MM.1S (cell line): ENCODE measurements around the gene KRTAP2-4.
"Not testable (repeated sequence)": the region's sequence is repeated elsewhere in the genome, so short reads cannot be mapped to it uniquely, and the experiment has no call there.

ENCODE experiments used
- DNase-seq: peaks from one replicate; pipeline ENCODE4 v3.0.0-alpha.2; 2015
- H2AFZ ChIP-seq: fragments of 300-600 bp; sonication (generic); 2 replicates; pipeline ENCODE4 v1.6.0; 2016; ENCODE audit warnings: antibody characterized with exemption, low read length
- H3F3A ChIP-seq: fragments of 300-600 bp; sonication (generic); 2 replicates; pipeline ENCODE4 v1.6.1; 2016; ENCODE audit warnings: mild to moderate bottlenecking, antibody characterized with exemption, low read length, moderate library complexity, mixed read lengths; ENCODE audit not compliant: insufficient read depth
- H3K27ac ChIP-seq: fragments of 300-600 bp; sonication (generic); 2 replicates; pipeline ENCODE4 v1.5.1; 2016; ENCODE audit warnings: mild to moderate bottlenecking, low read length
- H3K27me3 ChIP-seq: fragments of 300-600 bp; sonication (generic); replicated peaks from 2 replicates; pipeline ENCODE4 v1.6.0; 2016; ENCODE audit warnings: low read length; ENCODE audit not compliant: insufficient read depth
- H3K36me3 ChIP-seq: fragments of 300-600 bp; sonication (generic); replicated peaks from 2 replicates; pipeline ENCODE4 v1.6.1; 2016; ENCODE audit warnings: mild to moderate bottlenecking, low read length, mixed read lengths; ENCODE audit not compliant: insufficient read depth
- H3K4me1 ChIP-seq: fragments of 300-600 bp; sonication (generic); 2 replicates; pipeline ENCODE4 v1.6.1; 2016; ENCODE audit warnings: low read length, mixed read lengths
- H3K4me2 ChIP-seq: fragments of 300-600 bp; sonication (generic); 2 replicates; pipeline ENCODE4 v1.6.0; 2016; ENCODE audit warnings: low read depth, low read length
- H3K4me3 ChIP-seq: fragments of 300-600 bp; sonication (generic); 2 replicates; pipeline ENCODE4 v1.5.1; 2016; ENCODE audit warnings: low read length, mixed read lengths
- H3K79me2 ChIP-seq: fragments of 300-600 bp; sonication (generic); 2 replicates; pipeline ENCODE4 v1.6.1; 2016; ENCODE audit warnings: mixed run types, low read length, mixed read lengths
- H3K9ac ChIP-seq: fragments of 300-600 bp; sonication (generic); 2 replicates; pipeline ENCODE4 v1.6.1; 2016; ENCODE audit warnings: low read length, mixed read lengths
- H3K9me2 ChIP-seq: fragments of 300-600 bp; sonication (generic); replicated peaks from 2 replicates; pipeline ENCODE4 v1.6.1; 2016; ENCODE audit warnings: mild to moderate bottlenecking, low read length, mixed read lengths; ENCODE audit not compliant: insufficient read depth
- H3K9me3 ChIP-seq: fragments of 300-600 bp; sonication (generic); replicated peaks from 2 replicates; pipeline ENCODE4 v1.6.1; 2016; ENCODE audit warnings: mild to moderate bottlenecking, low read length, mixed read lengths; ENCODE audit not compliant: insufficient read depth
- H4K20me1 ChIP-seq: fragments of 300-600 bp; sonication (generic); 2 replicates; pipeline ENCODE4 v1.6.1; 2016; ENCODE audit warnings: mild to moderate bottlenecking, low read length, moderate library complexity, mixed read lengths; ENCODE audit not compliant: insufficient read depth
- EZH2 ChIP-seq: fragments of 300-600 bp; sonication (generic); optimal IDR thresholded peaks from 2 replicates; pipeline ENCODE3; 2017; ENCODE audit warnings: low read depth, mild to moderate bottlenecking, antibody characterized with exemption, low read length, mixed read lengths
- EZH2phosphoT487 ChIP-seq: fragments of 300-600 bp; sonication (generic); IDR thresholded peaks from 2 replicates; pipeline ENCODE4 v1.6.1; 2018; ENCODE audit warnings: antibody characterized with exemption, low read length
- TF ChIP-seq, protein P1 (sequence below): fragments of 300-600 bp; sonication (generic); IDR thresholded peaks from 2 replicates; pipeline ENCODE4 v1.5.1; 2016; ENCODE audit warnings: antibody characterized with exemption, low read length, mixed read lengths

KRTAP2-4 gene

DNA sequence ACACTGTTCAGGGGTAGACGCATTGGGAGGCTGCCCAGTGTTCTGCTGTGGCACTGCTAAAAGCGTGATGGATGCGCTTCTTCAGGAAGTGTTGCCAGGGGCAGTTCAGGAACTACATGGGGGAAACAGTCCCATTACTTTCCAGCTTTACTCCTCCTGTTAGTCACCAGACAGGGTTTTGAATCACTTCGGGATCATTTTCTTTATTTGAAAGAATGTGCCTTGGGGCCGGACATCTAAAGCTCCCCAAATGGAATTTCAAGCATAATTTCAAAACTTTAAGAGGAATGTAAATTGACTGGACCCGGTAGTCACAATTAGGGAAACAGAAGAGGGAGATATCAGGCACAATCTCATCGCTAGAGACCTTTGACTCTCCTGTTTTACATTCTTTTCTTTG lies 17.2 kb downstream of the KRTAP2-4 start:
- H3F3A ChIP-seq: no peaks in the 10 kb centered on the region
- H3K9me2 ChIP-seq: no peaks in the 10 kb centered on the region
- H3K27ac ChIP-seq: no peak overlapping the region
- H3K9me3 ChIP-seq: no peaks in the 10 kb centered on the region
- H3K27me3 ChIP-seq: no peaks in the 10 kb centered on the region
- no peak overlapping the region for H2AFZ ChIP-seq
- H3K4me2 ChIP-seq: no peak overlapping the region
- no peaks in the 10 kb centered on the region for H3K79me2 ChIP-seq
- no peak overlapping the region for H3K9ac ChIP-seq
- no peak overlapping the region for H3K4me3 ChIP-seq
- no peaks in the 10 kb centered on the region for H4K20me1 ChIP-seq
- H3K36me3 ChIP-seq: no peaks in the 10 kb centered on the region
- no peak for DNase-seq
- no peak for TF ChIP-seq EZH2
- TF ChIP-seq, protein P1, sequence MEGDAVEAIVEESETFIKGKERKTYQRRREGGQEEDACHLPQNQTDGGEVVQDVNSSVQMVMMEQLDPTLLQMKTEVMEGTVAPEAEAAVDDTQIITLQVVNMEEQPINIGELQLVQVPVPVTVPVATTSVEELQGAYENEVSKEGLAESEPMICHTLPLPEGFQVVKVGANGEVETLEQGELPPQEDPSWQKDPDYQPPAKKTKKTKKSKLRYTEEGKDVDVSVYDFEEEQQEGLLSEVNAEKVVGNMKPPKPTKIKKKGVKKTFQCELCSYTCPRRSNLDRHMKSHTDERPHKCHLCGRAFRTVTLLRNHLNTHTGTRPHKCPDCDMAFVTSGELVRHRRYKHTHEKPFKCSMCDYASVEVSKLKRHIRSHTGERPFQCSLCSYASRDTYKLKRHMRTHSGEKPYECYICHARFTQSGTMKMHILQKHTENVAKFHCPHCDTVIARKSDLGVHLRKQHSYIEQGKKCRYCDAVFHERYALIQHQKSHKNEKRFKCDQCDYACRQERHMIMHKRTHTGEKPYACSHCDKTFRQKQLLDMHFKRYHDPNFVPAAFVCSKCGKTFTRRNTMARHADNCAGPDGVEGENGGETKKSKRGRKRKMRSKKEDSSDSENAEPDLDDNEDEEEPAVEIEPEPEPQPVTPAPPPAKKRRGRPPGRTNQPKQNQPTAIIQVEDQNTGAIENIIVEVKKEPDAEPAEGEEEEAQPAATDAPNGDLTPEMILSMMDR: no peak
- no peak for TF ChIP-seq EZH2phosphoT487
- H3K4me1 ChIP-seq: no peaks in the 10 kb centered on the region

DNA sequence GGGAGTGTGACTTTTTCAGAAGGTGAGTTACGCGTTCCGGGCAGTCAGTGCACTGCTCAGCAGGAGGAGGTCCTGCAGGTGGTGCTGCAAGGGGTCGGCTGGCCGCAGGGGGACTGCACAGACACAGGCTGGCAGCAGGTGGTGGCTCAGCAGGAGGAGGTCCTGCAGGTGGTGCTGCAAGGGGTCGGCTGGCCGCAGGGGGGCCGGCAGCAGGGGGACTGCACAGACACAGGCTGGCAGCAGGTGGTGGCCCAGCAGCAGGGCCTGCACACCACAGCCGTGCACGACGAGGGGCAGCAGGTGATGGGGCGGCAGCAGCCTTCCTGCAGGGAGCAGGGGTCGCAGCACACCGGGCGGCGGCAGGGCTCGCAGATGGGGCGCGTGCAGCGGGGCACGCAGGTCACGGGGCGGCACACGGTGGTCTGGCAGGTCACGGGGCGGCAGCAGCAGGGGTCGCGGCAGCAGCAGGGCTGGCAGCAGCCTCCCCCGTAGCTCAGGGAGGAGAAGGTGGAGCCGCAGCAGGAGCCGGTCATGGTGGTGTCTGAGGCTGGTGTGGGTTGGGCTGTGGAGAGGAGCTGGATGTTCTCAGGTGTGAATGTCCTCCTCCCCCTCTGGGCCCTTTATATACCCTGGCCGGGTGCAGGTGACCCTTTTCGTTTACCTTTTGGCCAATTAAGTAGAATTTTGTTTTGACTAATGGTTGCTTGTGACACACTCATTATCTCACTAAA lies 18.8 kb downstream of the KRTAP2-4 start, which contains the start of gene KRTAP2-1:
Gene KRTAP2-1 (minus strand): TSS at position 582 of the 731 bp plus-strand sequence. CDS start 49 bp downstream, at position 533.
- not testable (repeated sequence) for H3K36me3 ChIP-seq, H3K4me1 ChIP-seq, H3K27ac ChIP-seq, H3K4me2 ChIP-seq, DNase-seq, H3F3A ChIP-seq, H4K20me1 ChIP-seq, H3K9ac ChIP-seq, H3K79me2 ChIP-seq, H3K9me2 ChIP-seq, H3K4me3 ChIP-seq, H3K9me3 ChIP-seq, H2AFZ ChIP-seq, H3K27me3 ChIP-seq

DNA sequence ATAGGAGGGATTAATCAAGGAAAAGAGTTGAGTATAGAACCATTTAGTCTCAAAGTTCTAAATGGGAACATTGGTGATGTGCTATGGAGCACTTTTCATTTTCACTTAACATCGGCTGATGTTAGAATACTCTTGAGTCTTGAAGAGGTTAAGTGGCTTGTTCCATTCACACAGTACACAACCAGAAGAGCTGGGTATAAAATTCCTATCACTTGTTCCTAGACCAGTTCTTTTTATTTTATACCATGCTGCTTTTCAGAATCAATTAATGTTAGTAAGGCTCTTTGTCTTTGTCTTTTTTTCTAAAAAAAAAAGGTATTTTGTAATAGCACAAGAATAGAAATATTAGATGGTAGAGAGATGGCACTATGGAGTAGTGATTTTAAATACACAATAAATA lies 22.7 kb downstream of the KRTAP2-4 start:
- H3K9me3 ChIP-seq: no peaks in the 10 kb centered on the region
- no peak overlapping the region for H2AFZ ChIP-seq
- no peaks in the 10 kb centered on the region for H3K79me2 ChIP-seq
- no peaks in the 10 kb centered on the region for H3K4me1 ChIP-seq
- H3K4me3 ChIP-seq: no peak overlapping the region
- H3K9ac ChIP-seq: no peak overlapping the region
- H3K36me3 ChIP-seq: no peaks in the 10 kb centered on the region
- H3K27me3 ChIP-seq: no peaks in the 10 kb centered on the region
- no peaks in the 10 kb centered on the region for H4K20me1 ChIP-seq
- no peaks in the 10 kb centered on the region for H3K9me2 ChIP-seq
- TF ChIP-seq EZH2 (no peak), EZH2phosphoT487 (no peak)
- TF ChIP-seq, protein P1: no peak
- H3K27ac ChIP-seq: no peak overlapping the region
- no peak for DNase-seq
- no peak overlapping the region for H3K4me2 ChIP-seq
- H3F3A ChIP-seq: no peaks in the 10 kb centered on the region

DNA sequence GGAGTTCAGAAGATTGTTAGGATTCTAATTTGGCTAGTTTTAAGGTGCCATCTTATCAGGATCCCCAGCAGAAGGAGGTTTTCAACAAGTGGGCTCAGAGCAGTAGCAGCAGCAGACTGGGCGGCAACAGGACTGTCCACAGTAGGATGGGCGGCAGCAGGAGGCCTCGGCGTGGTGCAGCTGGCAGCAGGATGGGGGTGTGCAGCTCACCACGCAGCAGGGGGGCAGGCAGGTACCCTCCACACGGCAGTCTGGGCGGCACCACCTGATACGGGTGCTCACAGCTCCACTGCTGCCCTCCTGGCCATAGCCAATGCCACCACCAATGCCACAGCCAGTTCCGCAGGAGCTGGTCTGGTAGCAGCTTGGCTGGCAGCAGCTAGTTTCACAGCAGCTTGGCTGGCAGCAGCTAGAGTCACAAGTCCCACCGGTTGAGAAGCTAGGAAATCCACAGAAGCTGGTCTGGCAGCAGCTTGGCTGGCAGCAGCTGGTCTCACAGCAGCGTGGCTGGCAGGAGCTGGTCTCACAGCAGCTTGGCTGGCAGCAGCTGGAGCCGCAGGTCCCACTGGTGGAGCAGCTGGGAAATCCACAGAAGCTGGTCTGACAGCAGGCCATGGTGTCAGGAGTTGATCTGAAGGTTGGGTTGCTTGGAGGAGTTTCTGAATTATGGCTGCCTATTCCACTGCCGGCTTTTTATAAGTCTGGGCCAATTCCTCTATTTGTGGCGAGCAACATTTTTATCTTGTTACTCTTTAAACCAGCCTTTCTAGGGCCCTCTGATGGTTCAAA lies 24.7 kb downstream of the KRTAP2-4 start, which contains the start of gene KRTAP1-1:
Gene KRTAP1-1 (minus strand): TSS at position 668 of the 789 bp plus-strand sequence. CDS start 53 bp downstream, at position 615.
- H3K36me3 ChIP-seq, H3K9me3 ChIP-seq, H3F3A ChIP-seq, H3K27me3 ChIP-seq, H3K4me1 ChIP-seq, H3K27ac ChIP-seq, H3K9me2 ChIP-seq, H3K79me2 ChIP-seq, H3K4me3 ChIP-seq, DNase-seq, H3K4me2 ChIP-seq, H4K20me1 ChIP-seq, H2AFZ ChIP-seq, H3K9ac ChIP-seq: not testable (repeated sequence)
